ENCODE data around the gene HSF2BP. TPM values are rescaled to one million over a fixed set of nuclear protein-coding genes. Genes with fewer than 3 reads are reported as not detected.
"Not testable (repeated sequence)": the region's sequence is repeated elsewhere in the genome, so short reads cannot be mapped to it uniquely, and the experiment has no call there.

Gene HSF2BP
- polyA plus RNA-seq, 1 donor (not counting 4 experiments of a cell fraction or from before 2014, with no cell fraction given) = 6.1 TPM

DNA sequence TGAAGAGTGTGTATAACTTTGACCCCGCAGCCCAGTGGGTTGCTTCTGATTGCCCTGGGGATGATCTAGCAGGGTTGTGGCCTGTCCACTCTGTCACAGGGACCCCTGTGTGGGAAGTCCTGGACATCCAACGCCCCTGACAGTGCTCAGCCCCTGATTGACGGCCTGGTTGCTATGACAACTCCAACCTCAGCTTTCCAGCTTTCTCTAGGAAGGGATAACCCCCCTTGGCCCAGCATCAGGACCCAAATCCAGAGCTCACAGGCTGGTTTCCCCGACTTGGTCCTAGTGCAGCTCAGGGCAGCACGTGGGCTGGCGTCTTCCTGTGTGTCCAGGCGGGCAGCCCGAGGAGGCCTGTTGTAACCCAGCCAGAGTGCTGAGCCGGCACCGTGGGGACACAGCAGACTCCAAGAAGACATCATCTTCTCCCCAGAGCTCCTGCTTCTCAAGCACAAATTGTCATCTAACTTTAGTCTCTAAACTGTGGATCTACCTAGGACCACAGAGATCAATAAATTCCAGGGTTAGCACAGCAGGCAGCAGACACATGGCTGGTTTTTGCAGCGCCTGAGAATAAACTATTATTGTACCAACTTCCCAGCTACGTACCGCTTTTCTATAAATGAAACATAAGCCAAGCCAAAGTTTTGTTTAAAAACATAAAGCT is 40.8 kb upstream of the HSF2BP start:
- Histone ChIP-seq H3K79me2 (ENCODE audit: control insufficient read depth, insufficient read depth, low read length) (no peaks in the 10 kb centered on the region), H3K4me3 (ENCODE audit: control insufficient read depth in 2 of 3, extremely low read depth in 1 of 3, insufficient read depth in 2 of 3, low read depth in 1 of 3, low read length in 3 of 3) (no peak overlapping the region), H3K4me2 (ENCODE audit: control insufficient read depth, extremely low read depth, insufficient read depth, low read depth, low read length) (no peak overlapping the region), H2AFZ (ENCODE audit: control insufficient read depth, low read length) (no peak overlapping the region), H3K9me3 (ENCODE audit: control insufficient read depth, low read depth, low read length) (no peaks in the 10 kb centered on the region), H3K4me1 (ENCODE audit: control insufficient read depth, extremely low read depth, insufficient read depth, low read length) (peaks cover 7% of the 10 kb centered on the region), H3K27ac (ENCODE audit: control insufficient read depth, insufficient read depth, low read length) (no peak overlapping the region), H3K36me3 (ENCODE audit: control insufficient read depth in 2 of 2, extremely low read depth in 1 of 2, insufficient read depth in 2 of 2, low read length in 2 of 2) (peaks cover 0 to 1% of the 10 kb centered on the region in 2 experiments), H3K27me3 (ENCODE audit: control insufficient read depth, extremely low read depth, insufficient read depth, low read length) (no peaks in the 10 kb centered on the region), H3K9me1 (ENCODE audit: control insufficient read depth, extremely low read depth, insufficient read depth, low read length) (no peaks in the 10 kb centered on the region), H3K9ac (ENCODE audit: control insufficient read depth, extremely low read depth, insufficient read depth, low read length) (no peak overlapping the region), H4K20me1 (ENCODE audit: control insufficient read depth, extremely low read depth, insufficient read depth, low read length) (no peaks in the 10 kb centered on the region)
- FAIRE-seq = no peak
- no peak for DNase-seq (ENCODE audit: low read depth, low spot score)
- TF ChIP-seq EZH2 (IDR thresholded peaks at IDR 0.05; ENCODE audit: low read length) = no peak
- TF ChIP-seq, protein P1, sequence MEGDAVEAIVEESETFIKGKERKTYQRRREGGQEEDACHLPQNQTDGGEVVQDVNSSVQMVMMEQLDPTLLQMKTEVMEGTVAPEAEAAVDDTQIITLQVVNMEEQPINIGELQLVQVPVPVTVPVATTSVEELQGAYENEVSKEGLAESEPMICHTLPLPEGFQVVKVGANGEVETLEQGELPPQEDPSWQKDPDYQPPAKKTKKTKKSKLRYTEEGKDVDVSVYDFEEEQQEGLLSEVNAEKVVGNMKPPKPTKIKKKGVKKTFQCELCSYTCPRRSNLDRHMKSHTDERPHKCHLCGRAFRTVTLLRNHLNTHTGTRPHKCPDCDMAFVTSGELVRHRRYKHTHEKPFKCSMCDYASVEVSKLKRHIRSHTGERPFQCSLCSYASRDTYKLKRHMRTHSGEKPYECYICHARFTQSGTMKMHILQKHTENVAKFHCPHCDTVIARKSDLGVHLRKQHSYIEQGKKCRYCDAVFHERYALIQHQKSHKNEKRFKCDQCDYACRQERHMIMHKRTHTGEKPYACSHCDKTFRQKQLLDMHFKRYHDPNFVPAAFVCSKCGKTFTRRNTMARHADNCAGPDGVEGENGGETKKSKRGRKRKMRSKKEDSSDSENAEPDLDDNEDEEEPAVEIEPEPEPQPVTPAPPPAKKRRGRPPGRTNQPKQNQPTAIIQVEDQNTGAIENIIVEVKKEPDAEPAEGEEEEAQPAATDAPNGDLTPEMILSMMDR (optimal IDR thresholded peaks at IDR 0.05 in 1 of 3, IDR thresholded peaks at IDR 0.05 in 1 of 3, conservative IDR thresholded peaks at IDR 0.05 in 1 of 3; ENCODE audit: extremely low read depth in 1 of 3, insufficient read depth in 2 of 3, low read length in 3 of 3) = no peak
- dilution Hi-C loops (cut with MboI; ENCODE audit: extremely low pct_ligation_motif_present, low sequenced_read_pairs) = no loop called here

DNA sequence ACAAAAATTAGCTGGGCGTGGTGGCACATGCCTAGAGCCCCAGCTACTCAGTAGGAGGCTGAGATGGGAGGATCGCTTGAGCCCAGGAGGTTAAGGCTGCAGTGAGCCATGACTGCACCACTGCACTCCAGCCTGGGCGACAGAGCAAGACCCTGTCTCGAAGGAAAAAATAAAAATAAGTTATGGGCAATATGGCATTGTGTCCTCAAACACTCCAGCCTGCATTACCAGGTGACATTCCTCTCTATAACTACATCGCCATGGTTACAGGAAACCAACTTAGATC is 40.1 kb upstream of the HSF2BP start:
- H3K36me3 ChIP-seq (ENCODE audit: control insufficient read depth in 2 of 2, extremely low read depth in 1 of 2, insufficient read depth in 2 of 2, low read length in 2 of 2); FAIRE-seq; DNase-seq (ENCODE audit: low read depth, low spot score); H3K9ac ChIP-seq (ENCODE audit: control insufficient read depth, extremely low read depth, insufficient read depth, low read length); H3K4me1 ChIP-seq (ENCODE audit: control insufficient read depth, extremely low read depth, insufficient read depth, low read length); H4K20me1 ChIP-seq (ENCODE audit: control insufficient read depth, extremely low read depth, insufficient read depth, low read length); H3K4me2 ChIP-seq (ENCODE audit: control insufficient read depth, extremely low read depth, insufficient read depth, low read depth, low read length); H3K9me1 ChIP-seq (ENCODE audit: control insufficient read depth, extremely low read depth, insufficient read depth, low read length); dilution Hi-C loops (cut with MboI; ENCODE audit: extremely low pct_ligation_motif_present, low sequenced_read_pairs); H3K27me3 ChIP-seq (ENCODE audit: control insufficient read depth, extremely low read depth, insufficient read depth, low read length); H3K27ac ChIP-seq (ENCODE audit: control insufficient read depth, insufficient read depth, low read length); H2AFZ ChIP-seq (ENCODE audit: control insufficient read depth, low read length); H3K79me2 ChIP-seq (ENCODE audit: control insufficient read depth, insufficient read depth, low read length); H3K4me3 ChIP-seq (ENCODE audit: control insufficient read depth in 2 of 3, extremely low read depth in 1 of 3, insufficient read depth in 2 of 3, low read depth in 1 of 3, low read length in 3 of 3); H3K9me3 ChIP-seq (ENCODE audit: control insufficient read depth, low read depth, low read length): not testable (repeated sequence)
